SIG-M5 treated with dmso at 0.1 percent for 504 hours (cell line): Measurements from ENCODE around the gene KLHL5.

Experiments
- DNase-seq: peaks from one replicate; lab custom pipeline; 2025; ENCODE audit not compliant: unreplicated experiment; lab: John Stamatoyannopoulos, UW

The KLHL5 gene

DNA sequence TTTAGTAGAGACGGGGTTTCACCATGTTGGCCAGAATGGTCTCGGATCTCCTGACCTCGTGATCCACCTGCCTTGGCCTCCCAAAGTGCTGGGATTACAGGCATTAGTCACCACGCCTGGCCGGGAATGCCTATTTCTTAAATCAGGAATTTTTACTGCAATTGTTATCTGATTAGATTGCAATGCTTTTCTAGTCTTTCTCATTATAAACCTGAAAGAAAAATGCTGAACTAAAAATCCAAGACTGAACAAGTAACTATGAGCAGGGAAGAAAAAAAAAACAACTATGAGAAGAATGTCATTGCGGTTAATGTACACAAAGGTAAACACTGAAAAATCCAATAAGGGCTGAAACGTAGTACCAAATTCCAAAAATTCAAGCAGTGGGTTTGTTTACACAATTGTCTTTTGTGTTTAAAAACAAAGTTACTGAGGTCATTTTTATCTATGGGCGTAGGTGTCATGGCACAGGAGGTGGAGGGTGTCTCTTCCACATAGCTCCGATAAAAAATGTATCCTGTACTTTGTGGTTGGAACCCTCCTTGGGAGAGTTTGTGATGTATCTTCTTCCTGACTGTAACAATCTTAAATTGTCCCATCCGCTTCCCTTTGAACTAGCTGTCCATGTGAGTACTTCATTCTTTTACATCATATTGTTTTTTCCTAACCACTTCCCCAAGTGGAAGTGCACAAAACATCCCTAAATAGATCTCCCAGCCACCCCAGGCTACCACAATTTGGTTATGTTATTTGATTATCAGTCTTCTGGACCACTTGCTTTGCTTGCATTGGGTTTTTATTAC, 18.8 kb upstream of the KLHL5 start:
- DNase-seq, result peak; percentile 11

DNA sequence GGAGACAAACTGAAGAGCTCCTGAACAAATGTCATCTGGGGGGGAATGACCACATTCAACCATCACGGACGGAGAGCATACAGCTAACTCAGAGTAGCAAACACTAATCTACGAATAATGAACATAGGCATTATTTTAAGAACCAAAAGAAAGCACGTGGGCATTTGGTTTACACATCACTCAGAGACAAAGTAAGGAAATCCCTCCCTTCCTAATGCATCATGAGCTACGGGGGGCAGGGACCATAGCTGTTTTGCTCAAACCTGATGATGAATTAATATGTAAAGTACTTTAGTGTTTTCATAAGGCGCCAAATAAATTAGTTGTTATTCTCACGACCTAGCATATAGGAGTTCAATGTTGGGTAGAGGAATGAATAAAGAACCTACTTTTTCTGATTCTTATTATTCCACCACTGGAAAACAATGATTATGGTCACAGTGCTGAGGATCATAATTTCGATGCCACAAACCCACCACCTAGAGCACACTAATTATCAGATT, 18.1 kb upstream of the KLHL5 start:
- DNase-seq, result peak; percentile 23

DNA sequence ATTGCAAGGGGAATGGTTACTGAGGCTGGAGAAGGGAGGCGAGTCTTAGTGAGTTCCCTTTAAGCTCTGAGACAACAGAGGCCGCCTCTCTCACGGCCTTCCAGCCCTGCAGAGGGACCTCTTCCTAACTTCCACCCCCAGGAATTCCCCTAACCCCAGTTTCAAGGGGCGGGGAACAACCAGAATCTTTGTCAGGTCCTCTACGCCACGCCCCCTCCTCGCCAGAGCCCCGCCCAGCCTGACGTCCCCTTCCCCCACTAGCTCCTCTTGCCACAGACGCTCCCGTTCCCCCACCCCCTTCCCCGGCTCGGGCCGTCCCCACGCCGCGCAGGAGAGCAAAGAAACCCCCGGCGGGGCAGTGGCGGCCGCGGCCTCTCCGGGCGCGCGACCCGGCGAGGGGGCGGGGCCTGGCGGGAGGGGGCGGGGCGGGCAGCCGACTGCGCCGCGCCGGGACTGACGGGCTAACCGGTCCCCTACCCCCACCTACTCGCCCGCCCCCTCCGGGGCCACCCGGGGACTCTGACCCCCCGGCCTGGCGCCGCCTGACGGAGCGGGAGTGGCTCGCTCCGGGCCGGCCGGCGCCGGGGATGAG, 17.6 kb upstream of the KLHL5 start:
- peak; percentile 88 for DNase-seq

DNA sequence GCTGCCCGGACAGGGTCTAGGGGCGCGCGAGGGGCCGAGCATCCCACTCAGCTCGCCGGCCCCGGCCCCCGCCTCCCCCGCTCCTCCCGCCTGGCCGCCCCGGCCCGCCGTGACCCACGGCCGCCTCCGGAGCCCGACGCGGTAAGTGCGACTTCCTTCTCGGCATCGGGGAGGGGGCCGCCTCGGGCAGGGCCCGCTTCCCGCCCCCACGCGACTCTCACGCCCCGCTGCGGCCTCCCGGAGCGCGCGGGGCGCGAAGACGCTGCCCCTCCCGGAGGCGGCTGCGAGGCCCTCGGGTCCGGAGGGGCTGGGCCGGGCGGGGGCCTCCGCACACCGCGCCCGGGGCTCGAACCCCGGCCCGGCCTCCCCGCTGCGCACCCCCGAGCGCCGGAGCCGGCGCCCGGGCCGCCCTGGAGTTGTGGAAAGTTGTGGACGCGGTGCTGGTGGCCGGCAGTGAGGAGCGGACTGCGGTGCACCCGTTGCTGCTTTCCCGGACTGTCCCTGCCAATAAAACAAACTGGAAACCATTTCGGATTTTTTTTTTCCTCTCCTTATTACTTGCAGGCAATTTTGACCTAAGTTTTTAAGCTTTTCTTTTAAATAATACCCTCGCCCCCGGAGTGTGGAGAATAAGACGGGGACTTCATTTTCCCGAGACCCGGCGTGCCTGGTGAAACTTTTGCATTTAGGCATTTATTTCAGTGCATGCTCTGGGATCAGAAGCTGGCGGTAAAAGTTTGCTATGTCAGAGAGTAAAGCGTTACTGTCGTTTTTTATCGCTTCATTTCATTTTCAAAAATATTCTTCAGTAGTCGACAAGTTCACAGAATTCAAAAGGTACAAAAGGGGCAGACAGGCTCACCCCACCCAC, 16.8 kb upstream of the KLHL5 start:
- DNase-seq, result no peak

DNA sequence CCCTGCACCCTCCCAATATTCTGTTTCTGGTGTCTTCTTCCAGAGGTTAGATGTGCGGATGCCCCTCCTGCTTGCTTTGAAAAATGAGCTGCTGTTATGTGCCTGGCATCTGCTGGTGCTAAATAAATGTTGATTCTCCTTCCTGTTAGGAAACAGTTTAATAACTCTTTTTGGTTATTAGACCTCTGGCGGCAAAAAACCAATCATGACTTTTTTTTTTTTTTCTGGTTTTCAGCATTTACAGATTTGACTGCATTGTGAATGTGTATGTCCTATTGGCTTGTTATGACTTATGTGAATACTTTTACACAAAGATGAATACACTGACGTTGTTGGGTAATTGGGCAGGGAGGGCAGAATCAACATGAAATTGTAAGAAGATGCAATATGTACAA, 16.2 kb upstream of the KLHL5 start:
- DNase-seq, result peak; percentile 63

DNA sequence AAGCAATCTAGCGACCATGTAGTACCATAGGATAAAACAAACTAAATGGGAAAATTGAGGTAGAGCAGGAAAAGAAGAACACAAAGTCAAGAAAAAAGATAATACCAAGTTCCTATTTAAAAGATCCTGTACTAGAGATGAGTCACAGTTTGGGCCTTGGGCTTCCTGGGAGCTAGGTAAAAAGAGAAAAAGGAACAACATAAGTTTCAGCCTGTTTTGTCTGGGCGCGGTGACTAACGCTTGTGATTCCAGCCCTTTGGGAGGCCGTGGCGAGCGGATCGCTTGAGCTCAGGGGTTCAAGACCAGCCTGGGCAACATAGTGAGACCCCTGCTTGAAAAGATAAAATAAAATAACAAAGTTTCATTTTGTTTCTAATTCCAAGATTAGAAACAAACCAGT, 15.8 kb upstream of the KLHL5 start:
- DNase-seq, result peak; percentile 70

DNA sequence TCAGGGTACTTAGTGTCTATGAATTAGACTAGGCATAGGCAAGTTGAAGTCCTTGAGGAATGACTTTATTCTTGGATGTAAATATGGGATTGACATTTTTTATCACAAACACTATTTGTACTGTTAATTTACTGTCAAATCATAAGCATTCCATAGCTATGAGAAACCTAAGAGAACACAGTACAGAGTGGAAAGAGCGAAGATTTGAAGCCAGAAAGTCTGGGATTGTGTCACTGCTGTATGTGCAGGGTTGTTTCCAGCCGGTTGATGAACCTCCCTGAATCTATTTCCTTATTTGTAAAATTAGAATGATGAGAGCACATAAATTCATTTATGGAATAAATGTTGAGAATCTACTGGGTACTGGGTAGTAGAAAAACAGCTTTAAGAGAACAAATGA, 14.4 kb upstream of the KLHL5 start:
- no peak for DNase-seq

DNA sequence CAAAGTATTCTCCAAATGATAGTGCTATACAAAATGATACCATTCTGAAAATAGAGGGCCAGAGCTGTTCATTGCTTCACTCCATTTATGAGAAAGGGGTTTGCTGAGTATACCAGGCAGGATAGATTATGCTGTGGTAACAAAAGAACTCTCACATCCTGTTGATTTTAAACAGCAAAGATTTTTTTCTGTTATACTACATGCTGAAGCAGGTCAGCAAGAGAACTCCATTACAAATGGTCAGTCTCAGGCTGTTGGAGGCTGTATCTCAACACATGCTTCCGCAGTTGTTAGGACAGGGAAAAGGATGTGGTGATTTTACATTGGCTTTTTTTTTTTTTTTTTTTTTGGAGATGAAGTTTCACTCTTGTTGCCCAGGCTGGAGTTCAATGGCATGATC, 13.7 kb upstream of the KLHL5 start:
- DNase-seq, result no peak

DNA sequence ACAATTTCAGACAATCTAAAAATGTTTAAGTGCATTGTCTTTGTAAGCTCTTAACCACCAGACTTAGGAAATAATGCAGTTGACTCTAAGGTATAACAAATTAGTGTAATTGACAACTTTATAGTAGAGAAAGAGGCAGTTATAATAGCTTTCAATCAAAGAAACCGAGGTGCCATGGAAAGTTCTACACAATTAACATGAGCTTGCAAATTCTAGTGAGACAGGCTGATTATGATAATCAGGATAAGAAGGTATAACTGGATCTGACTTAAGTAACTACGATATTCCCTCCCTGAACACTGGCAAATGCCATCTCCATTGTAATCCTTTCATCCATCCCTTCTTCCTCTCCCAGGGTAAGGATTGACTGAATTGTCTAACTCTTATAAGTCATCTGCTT, 11.4 kb upstream of the KLHL5 start:
- no peak for DNase-seq

DNA sequence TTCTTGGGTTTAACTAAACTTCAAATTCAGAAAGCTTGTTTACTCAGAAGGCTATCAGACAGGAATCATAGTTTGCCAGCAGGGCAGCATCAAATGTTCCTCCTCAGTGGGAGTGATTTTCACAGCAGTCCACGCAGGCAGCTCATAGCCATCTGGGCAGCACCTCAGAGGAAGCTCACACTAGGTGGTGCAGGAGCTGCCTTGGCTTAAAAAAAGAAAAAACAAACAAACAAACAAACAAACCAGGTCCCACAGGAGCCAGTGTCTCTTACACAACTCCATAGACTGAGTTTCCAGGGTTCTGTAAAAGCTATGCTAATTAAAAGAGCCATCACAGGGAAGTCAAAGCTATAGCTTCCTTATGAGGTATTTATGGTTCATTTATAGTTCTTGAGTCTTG, 10.5 kb upstream of the KLHL5 start:
- no peak for DNase-seq

DNA sequence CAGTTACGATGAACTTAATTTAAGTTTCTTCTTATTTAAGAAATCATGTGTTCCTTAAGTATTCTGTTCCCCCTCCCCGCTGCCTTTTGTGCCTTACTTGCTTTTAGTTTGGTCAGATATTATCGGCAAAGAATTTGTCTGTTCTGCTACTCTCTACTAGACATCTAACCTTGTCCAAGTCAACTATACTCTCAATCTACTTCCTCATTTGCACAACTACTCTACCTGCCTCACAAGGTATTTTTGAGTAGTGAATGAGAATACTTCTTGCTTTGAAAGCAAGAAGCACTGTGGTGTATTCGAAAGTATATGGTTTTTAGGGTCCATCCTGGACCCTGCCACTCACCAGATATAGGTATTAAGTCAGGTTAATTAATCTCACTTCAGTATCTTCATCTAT, 8.0 kb upstream of the KLHL5 start:
- DNase-seq, result no peak

DNA sequence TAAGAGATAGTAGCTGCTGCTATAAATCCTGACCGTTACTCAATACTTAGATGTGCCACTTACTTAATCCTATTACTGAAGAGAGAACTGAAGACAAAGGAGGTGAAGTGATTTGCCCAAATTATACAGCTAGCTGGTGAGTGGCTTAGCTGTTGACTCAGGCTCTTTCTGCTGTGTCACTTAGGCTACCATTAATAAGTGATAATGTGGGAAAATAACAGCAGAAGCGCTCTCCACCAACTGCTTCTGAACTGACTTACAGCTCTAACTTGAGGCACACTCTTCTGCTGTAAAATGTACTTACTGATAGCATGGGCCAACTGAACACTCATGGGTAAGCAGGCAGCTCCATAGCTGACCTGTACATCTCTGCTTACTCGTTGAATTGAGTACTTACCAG, 7.5 kb upstream of the KLHL5 start:
- no peak for DNase-seq

DNA sequence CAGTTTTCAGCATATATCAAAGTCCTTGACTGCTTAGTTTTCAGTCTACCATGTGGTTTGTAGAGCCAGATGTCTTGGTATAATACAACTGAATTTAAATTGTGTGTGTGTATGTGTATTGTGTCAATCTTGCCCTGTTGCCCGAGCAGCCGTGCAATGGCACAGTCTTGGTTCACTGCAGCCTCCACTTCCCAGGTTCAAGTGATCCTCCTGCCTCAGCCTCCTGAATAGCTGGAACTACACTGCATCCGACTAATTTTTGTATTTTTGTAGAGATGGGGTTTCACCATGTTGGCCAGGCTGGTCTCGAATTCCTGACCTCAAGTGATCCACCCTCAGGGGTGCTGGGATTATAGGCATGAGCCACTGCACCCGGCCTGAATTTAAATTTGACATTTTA, 6.0 kb upstream of the KLHL5 start:
- DNase-seq, result no peak

DNA sequence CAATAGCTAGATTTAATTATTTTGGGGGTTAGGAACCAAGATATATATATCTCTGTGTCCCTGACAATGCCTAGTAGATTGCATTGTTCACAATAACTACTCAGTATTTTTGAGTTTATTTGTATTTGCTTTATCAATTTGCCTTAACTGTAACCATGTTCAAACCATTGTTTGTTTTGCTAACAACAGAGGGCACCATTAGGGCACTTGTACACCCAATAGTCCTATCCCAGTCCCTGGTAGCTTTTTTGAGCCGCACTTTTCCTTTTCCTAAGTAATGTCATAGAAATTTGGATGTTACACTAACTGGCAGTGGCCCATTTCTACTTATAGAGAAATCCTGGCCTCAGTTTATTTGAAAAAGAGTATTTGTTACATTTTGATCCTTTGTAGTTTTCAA, 575 bp upstream of the KLHL5 start:
- DNase-seq, result no peak

DNA sequence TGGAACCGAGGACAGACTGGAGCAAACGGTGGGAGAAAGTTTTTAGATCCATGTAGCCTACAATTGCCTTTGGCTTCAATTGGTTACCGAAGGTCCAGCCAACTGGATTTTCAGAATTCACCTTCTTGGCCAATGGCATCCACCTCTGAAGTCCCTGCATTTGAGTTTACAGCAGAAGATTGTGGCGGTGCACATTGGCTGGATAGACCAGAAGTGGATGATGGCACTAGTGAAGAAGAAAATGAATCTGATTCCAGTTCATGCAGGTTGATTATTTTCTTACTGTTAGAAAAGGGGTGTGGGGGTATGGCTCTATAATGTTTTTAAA, 702 bp downstream of the KLHL5 start:
- no peak for DNase-seq

DNA sequence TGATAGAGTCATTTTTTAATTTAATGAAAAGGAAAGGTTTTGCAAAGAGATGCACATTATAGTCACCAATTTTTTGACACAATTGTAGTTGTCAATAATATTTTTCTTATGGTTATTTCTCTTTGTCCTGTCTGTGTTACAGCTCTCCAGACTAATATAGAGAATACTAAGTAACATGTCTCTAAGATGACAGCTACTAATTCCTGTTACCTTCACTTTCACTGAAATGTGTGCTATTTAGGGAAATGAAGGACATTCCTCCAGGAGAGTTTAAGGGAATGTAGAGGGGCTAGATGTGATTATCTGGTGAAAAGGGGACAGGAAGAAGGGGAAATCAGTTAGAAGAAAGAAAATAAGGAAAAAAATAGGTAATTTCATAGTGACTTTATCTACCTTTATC, 1.4 kb downstream of the KLHL5 start:
- DNase-seq, result no peak

DNA sequence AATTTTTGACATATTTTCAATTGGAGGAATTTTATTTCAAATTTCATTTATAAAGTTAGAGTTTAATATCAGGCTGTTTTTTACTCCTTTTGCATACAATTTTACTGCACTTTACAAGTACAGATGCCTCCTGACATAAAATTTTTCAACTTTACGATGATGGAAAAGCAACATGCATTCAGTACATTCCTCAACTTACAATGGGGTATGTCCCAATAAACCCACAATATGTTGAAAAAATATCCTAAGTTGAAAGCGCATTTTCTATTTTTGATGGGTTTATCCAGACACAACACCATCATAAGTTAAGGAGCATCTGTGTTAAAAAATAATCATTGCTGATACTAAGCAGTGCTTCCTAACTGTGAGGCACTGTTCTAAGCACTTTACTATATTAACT, 4.3 kb downstream of the KLHL5 start:
- DNase-seq, result no peak

DNA sequence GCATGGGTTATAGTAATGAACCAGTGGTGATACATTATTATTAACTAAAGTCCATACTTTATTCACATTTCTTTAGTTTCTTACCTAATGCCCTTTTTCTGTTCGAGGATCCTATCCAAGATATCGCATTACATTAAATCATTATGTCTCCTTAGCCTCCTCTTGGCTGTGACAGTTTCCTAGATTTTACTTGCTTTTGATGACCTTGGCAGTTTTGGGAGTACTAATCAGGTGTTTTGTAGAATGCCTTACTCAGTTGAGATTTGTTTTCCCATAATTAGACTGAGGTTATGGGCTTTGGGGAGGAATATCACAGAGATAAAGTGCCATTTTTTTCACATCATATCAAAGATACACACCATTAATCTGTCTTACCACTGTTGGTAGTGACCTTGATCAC, 5.0 kb downstream of the KLHL5 start:
- no peak for DNase-seq

DNA sequence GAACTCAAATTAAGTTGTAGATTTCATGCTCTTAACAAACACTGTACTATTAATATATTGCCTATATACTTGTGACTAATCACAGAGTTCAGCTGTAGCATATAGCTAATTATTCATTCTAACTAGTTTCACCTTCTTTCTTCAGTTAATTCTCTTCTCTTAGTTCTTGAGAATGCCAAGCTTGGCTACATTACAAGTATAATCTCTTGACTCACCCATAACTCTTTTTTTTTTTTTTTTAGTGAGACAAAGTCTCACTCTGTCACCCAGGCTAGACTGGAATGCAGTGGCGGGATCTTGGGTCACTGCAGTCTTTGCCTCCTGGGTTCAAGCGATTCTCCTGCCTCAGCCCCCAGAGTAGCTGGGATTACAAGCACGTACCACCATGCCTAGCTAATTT, 5.4 kb downstream of the KLHL5 start:
- DNase-seq, result no peak

DNA sequence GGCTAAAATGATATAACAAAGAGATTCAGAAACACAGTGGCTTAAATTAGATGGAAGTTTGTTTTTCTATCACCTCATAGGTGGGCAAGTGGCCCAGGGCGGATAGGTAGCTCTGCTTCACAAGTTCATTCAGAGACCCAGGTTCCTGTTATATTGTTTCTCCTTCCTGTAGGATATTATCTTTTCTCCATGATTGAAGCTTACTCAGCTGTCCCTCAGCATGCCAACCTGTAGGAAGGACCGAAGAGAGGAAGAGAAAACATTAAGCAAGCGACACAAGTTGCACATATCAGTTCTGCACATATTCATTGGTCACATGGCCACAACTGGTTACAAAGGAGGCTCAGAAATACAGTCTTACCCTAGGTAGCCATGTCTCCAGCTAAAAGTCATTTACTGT, 6.9 kb downstream of the KLHL5 start:
- no peak for DNase-seq

DNA sequence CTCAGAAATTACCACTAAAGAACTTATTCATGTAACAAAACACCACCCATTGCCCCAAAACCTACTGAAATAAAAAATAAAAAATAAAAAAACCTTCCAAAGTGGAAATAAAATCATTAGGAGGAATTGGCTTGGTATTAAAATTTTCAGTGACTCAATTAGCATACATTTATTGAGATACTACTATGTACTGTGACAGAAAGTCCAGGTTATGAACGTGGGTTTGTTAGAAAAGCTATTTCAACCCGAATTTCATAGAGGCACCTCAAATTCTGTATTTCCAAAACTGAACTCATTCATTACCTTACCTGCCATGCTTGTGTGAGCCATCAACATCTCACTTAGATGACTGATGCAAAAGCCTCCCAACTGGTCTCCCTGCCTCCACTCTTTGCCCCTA, 16.8 kb downstream of the KLHL5 start:
- DNase-seq, result no peak

DNA sequence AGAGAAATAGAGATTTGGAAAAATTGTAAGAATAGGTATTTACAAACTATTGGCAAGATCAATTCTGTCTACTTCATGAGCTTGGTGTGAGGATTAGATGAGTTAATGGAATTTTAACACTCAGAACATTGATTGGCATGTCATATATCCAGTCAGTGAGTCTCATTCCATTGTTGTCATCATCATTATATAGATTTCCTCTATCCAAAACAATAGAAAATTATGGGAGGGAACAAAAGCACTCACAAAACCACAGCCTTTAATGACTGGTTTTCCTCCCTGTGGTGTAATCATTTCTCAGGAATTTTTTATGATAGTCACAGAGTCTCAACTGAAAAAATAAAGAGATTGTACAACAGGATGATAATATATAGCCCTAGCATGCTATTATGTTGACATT, 21.1 kb downstream of the KLHL5 start:
- no peak for DNase-seq
